K562 (cell line): ENCODE results near the gene PYGL. TPM values are rescaled to one million over a fixed set of nuclear protein-coding genes. Genes with fewer than 3 reads are reported as not detected.

Source experiments
- ATAC-seq: fragments of 200-7000 bp; cut with Tn5 transposase; 3 replicates; pipeline ENCODE4 v1.9.1; 2020; ENCODE audit warnings: moderate library complexity
- BruUV-seq: library from RNA; stranded (reverse); fragments of 400-500 nt; replicated peaks from 2 replicates; lab custom pipeline; 2021; lab: Mats Ljungman, UMichigan
- CTCF ChIA-PET: fragments of 300-600 bp; formaldehyde crosslinking; extraction: SDS; loops from one replicate; lab custom pipeline; 2021; ENCODE audit warnings: low intra/inter-chr PET ratio; lab: Yijun Ruan, JAX
- POLR2A ChIA-PET: fragments of 300-600, 350-650 bp; sonication (Branson Sonifier 250); formaldehyde crosslinking; extraction: SDS; loops from one replicate; lab custom pipeline; 2021; ENCODE audit warnings: antibody characterized with exemption, inconsistent platforms; lab: Yijun Ruan, JAX
- DNase-seq, 4 experiments: peaks; one replicate each; pipeline versions ENCODE4 v3.0.0 to v3.0.0-alpha.2; 2011 to 2018; ENCODE audit warnings: low spot score in 3 of 4, mixed read lengths in 3 of 4; ENCODE audit errors: extremely low read depth in 1 of 4
- FAIRE-seq: peaks from 2 replicates; lab custom pipeline; 2011; peaks lifted over from hg19 to GRCh38; lab: Jason Lieb, UNC
- H2AFZ ChIP-seq: 2 replicates; pipeline ENCODE4 v1.6.0; 2011; ENCODE audit warnings: low read depth, low read length, control low read depth, inconsistent platforms
- H3K27ac ChIP-seq: fragments of 200-600 bp; 3 replicates; pipeline ENCODE4 v1.8.0; 2011; ENCODE audit warnings: low read depth, mild to moderate bottlenecking, control low read depth, inconsistent platforms, low read length, moderate library complexity, mixed read lengths; ENCODE audit errors: extremely low read depth
- H3K27me3 ChIP-seq, 2 experiments: fragments of 300-600 bp in 1 of 2; 2 replicates in 1 of 2; 3 replicates in 1 of 2; pipeline versions ENCODE4 v1.6.0 to v1.8.0; 2011; ENCODE audit warnings: inconsistent platforms in 2 of 2, low read length in 2 of 2, mild to moderate bottlenecking in 1 of 2, mixed read lengths in 1 of 2, moderate library complexity in 1 of 2; ENCODE audit not compliant: control insufficient read depth in 2 of 2, insufficient read depth in 2 of 2
- H3K36me3 ChIP-seq: fragments of 300-600 bp; 3 replicates; pipeline ENCODE4 v1.8.0; 2011; ENCODE audit warnings: mild to moderate bottlenecking, low read length, inconsistent platforms; ENCODE audit not compliant: control insufficient read depth, insufficient read depth
- H3K4me1 ChIP-seq, 2 experiments: fragments of 200-600 bp in 1 of 2; replicated peaks in 1 of 2; 2 replicates in 1 of 2; 3 replicates in 1 of 2; pipeline versions ENCODE4 v1.5.1 to v1.8.0; 2011; ENCODE audit warnings: inconsistent platforms in 2 of 2, low read length in 2 of 2, mild to moderate bottlenecking in 1 of 2, mixed read lengths in 1 of 2, moderate library complexity in 1 of 2; ENCODE audit not compliant: control insufficient read depth in 2 of 2, insufficient read depth in 2 of 2
- H3K4me2 ChIP-seq: 2 replicates; pipeline ENCODE4 v1.6.1; 2011; ENCODE audit warnings: low read length, control low read depth, inconsistent platforms, mixed read lengths; ENCODE audit not compliant: insufficient read depth
- H3K4me3 ChIP-seq: fragments of 200-600 bp; sonication (generic), shearing (Covaris generic); 2 replicates; pipeline ENCODE4 v1.5.1; 2016; ENCODE audit warnings: control low read depth, inconsistent platforms
- H3K79me2 ChIP-seq: fragments of 200-600 bp; 3 replicates; pipeline ENCODE4 v1.8.0; 2011; ENCODE audit warnings: low read length, inconsistent platforms; ENCODE audit not compliant: control insufficient read depth, insufficient read depth
- H3K9ac ChIP-seq, 2 experiments: 2 replicates each; pipeline versions ENCODE4 v1.6.0 to v1.6.1; 2011; ENCODE audit warnings: low read depth in 2 of 2, low read length in 2 of 2, control low read depth in 1 of 2, inconsistent platforms in 1 of 2, mild to moderate bottlenecking in 1 of 2, mixed read lengths in 1 of 2; ENCODE audit not compliant: insufficient read depth in 1 of 2
- H3K9me1 ChIP-seq: one replicate; pipeline ENCODE4 v1.6.0; 2011; ENCODE audit warnings: inconsistent platforms, mild to moderate bottlenecking, low read length, moderate library complexity; ENCODE audit not compliant: control insufficient read depth, insufficient read depth
- H3K9me3 ChIP-seq: replicated peaks from 2 replicates; pipeline ENCODE4 v1.5.1; 2011; ENCODE audit warnings: low read depth, low read length, inconsistent platforms; ENCODE audit not compliant: control insufficient read depth, insufficient read depth
- H4K20me1 ChIP-seq: replicated peaks from 2 replicates; pipeline ENCODE4 v1.6.1; 2011; ENCODE audit warnings: low read length, inconsistent platforms, mixed read lengths; ENCODE audit not compliant: control insufficient read depth, insufficient read depth
- AFF4 ChIP-seq: sonication (generic); formaldehyde crosslinking; IDR thresholded peaks from 2 replicates; pipeline ENCODE4 v1.8.0; 2023; ENCODE audit warnings: mild to moderate bottlenecking, missing genetic modification reagents
- DDX20 ChIP-seq: fragments of 450-650 bp; IDR thresholded peaks from 2 replicates; pipeline ENCODE4 v1.6.1; 2016; ENCODE audit warnings: missing genetic modification characterization, low read depth, mild to moderate bottlenecking, missing compliant biosample characterization, moderate library complexity
- HNRNPH1 ChIP-seq: fragments of 200-400 bp; formaldehyde crosslinking; optimal IDR thresholded peaks from 2 replicates; pipeline ENCODE3; 2017; ENCODE audit warnings: low read depth, mild to moderate bottlenecking, low read length, moderate library complexity
- PCBP1 ChIP-seq: fragments of 200-400 bp; formaldehyde crosslinking; IDR thresholded peaks from 2 replicates; pipeline ENCODE4 v1.6.1; 2018; ENCODE audit warnings: mild to moderate bottlenecking, low read depth, low read length; ENCODE audit not compliant: poor library complexity, severe bottlenecking
- PML ChIP-seq: IDR thresholded peaks from 2 replicates; pipeline ENCODE4 v1.6.1; 2012; ENCODE audit warnings: low read length, inconsistent platforms
- PTBP1 ChIP-seq: fragments of 200-400 bp; formaldehyde crosslinking; IDR thresholded peaks from 2 replicates; pipeline ENCODE4 v1.6.1; 2017; ENCODE audit warnings: low read depth, low read length
- RFX7 ChIP-seq: fragments of 250-450 bp; sonication (Bioruptor Pico); IDR thresholded peaks from 2 replicates; pipeline ENCODE4 v1.5.1; 2021; ENCODE audit warnings: mild to moderate bottlenecking
- SMAD1 ChIP-seq: fragments of 150-350 bp; IDR thresholded peaks from 2 replicates; pipeline ENCODE4 v1.6.1; 2014; ENCODE audit warnings: low read length, low read depth; ENCODE audit not compliant: partially characterized antibody
- ZEB2 ChIP-seq: fragments of 450-650 bp; IDR thresholded peaks from 2 replicates; pipeline ENCODE4 v1.6.1; 2016
- ZNF140 ChIP-seq: fragments of 250-450 bp; sonication (Bioruptor Pico); IDR thresholded peaks from 2 replicates; pipeline ENCODE4 v1.8.0; 2021; ENCODE audit warnings: moderate library complexity, mild to moderate bottlenecking, inconsistent platforms
- ZNF143 ChIP-seq: sonication (generic); formaldehyde crosslinking; IDR thresholded peaks from 2 replicates; pipeline ENCODE4 v1.9.0; 2022; ENCODE audit warnings: mild to moderate bottlenecking, missing genetic modification reagents
- ZSCAN29 ChIP-seq: fragments of 450-650 bp; IDR thresholded peaks from 2 replicates; pipeline ENCODE4 v1.6.1; 2017
- WGBS: fragments of 100-300 bp; shearing (Covaris generic); methylation state at CpG from one replicate; pipeline ENCODE4 v1.1.6; 2016; ENCODE audit warnings: low coverage, mixed read lengths; ENCODE audit not compliant: insufficient coverage; ENCODE audit errors: missing lambda C conversion rate; 5-methylcytosine and 5-hydroxymethylcytosine counted together
- in situ Hi-C: fragments of 300-500 bp; cut with MboI; formaldehyde crosslinking; loops from 4 replicates; pipeline ENCODE4 v1.15.0; 2018; ENCODE audit warnings: inconsistent platforms, mixed read lengths
- intact Hi-C: fragments of 100-400 bp; cut with micrococcal nuclease; formaldehyde crosslinking; loops from 2 replicates; pipeline ENCODE4 v1.14.2; 2022
- polyA plus RNA-seq, 8 experiments: library from polyadenylated mRNA; depleted of rRNA in 4 of 8; stranded (reverse) in 5 of 8; unstranded in 3 of 8; fragments of >200 nt; fragmentation: Nextera tagmentation in 2 of 8; fragmentation: Illumina TruSeq in 1 of 8; extraction: Ambion mirVana in 2 of 8; extraction: Trizol in 1 of 8; gene quantifications; 2 replicates each; pipeline versions ENCODE4 v1.2.1 to v1.2.3, GENCODE V29; 2011 to 2014; ENCODE audit warnings: inconsistent platforms in 1 of 8, missing spikeins in 1 of 8
- total RNA-seq, 7 experiments: library from RNA; depleted of rRNA in 6 of 7; stranded (reverse); fragments of >200 nt in 6 of 7; fragmentation: Illumina TruSeq in 2 of 7; extraction: Trizol in 2 of 7; gene quantifications; 2 replicates each; pipeline versions ENCODE4 v1.2.1 to v1.2.3, GENCODE V29; 2011 to 2021; ENCODE audit warnings: low replicate concordance in 1 of 7
- TF ChIP-seq, protein P1 (sequence below), 2 experiments: fragments of 450-650 bp; conservative IDR thresholded peaks; 2 replicates each; pipeline ENCODE4 v1.6.1; 2017; ENCODE audit warnings: mild to moderate bottlenecking in 2 of 2, moderate library complexity in 2 of 2
- TF ChIP-seq, protein P2 (sequence below): fragments of 250-450 bp; sonication (Bioruptor Pico); IDR thresholded peaks from 2 replicates; pipeline ENCODE4 v1.9.0; 2021; ENCODE audit warnings: mild to moderate bottlenecking, inconsistent platforms

Gene PYGL
- total and polyA plus RNA-seq, 9 of the 15 experiments (the other 6 are each of a cell fraction or from before 2014, with no cell fraction given) = 3.5 to 17.9 (median 13.1) TPM

- TF ChIP-seq RFX7 (CRISPR knock-in tag) (no peak), PML (no peak), ZEB2 (no peak), ZNF143 (no peak), ZSCAN29 (no peak), HNRNPH1 (no peak), SMAD1 (no peak)
- TF ChIP-seq, protein P1, sequence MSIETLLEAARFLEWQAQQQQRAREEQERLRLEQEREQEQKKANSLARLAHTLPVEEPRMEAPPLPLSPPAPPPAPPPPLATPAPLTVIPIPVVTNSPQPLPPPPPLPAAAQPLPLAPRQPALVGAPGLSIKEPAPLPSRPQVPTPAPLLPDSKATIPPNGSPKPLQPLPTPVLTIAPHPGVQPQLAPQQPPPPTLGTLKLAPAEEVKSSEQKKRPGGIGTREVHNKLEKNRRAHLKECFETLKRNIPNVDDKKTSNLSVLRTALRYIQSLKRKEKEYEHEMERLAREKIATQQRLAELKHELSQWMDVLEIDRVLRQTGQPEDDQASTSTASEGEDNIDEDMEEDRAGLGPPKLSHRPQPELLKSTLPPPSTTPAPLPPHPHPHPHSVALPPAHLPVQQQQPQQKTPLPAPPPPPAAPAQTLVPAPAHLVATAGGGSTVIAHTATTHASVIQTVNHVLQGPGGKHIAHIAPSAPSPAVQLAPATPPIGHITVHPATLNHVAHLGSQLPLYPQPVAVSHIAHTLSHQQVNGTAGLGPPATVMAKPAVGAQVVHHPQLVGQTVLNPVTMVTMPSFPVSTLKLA (conservative IDR thresholded peaks at IDR 0.05) = no peak
- TF ChIP-seq, all 486 proteins: peak for 0
Observed at GRCh38 chr14:50871228-50871627, 73.1 kb downstream of the PYGL start (continued).

DNA sequence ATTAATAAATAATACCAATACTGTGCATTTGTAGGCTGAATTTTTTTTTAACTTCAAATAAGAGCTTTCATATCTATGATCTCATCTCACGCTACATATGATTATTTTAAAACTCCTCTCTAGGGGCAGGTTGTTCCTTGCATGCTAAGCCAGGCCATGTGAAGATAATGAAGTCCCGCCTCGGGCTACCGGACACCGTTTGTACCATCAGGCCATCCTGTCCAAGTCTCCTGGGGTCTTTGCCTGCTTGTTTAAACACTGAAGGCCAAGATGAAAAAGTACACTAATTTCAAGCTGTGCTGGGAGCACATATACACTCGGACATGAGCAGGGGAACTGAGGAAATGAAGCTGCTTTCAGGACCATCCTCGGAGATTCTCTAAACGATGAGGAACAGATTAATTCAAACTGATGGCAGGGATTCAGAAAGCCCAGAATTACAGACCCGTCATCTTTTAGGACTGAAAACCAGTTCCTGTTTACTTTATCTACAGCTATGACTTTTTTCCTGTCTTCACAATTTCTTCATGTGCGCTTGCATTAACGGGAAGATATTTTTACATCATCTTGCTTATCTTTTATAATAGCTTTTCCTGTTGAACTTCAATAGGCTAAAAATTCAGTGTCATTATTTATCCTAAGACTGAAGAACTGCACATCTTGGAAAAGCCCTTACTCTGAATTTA is 78.7 kb downstream of the PYGL start:
- H2AFZ ChIP-seq = no peak overlapping the region
- WGBS = 0% methylated on average over 8 of the region's 11 CpGs
- no peak for ATAC-seq
- CTCF ChIA-PET = no interaction called here
- no peak overlapping the region for H3K9ac ChIP-seq
- H3K9me1 ChIP-seq = no peaks in the 10 kb centered on the region
- no peak overlapping the region for H3K4me2 ChIP-seq
- no peak for FAIRE-seq
- H3K27me3 ChIP-seq = peaks cover 7 to 10% of the 10 kb centered on the region in 2 experiments; a peak in 2 of 5 replicates
- no peak for DNase-seq
- no peak overlapping the region for H3K4me3 ChIP-seq
- no peaks in the 10 kb centered on the region for H4K20me1 ChIP-seq
- no peak overlapping the region for H3K27ac ChIP-seq
- intact Hi-C loops = loop anchor here (10.0 kb wide), 1 partner anchor 261 kb away; no protein-coding TSS in a partner anchor
- no peaks in the 10 kb centered on the region for H3K9me3 ChIP-seq
- in situ Hi-C loops = no loop called here
- BruUV-seq = no TSS peak
- H3K4me1 ChIP-seq = no peaks in the 10 kb centered on the region
- H3K79me2 ChIP-seq = no peaks in the 10 kb centered on the region
- H3K36me3 ChIP-seq = no peaks in the 10 kb centered on the region
- POLR2A ChIA-PET = interaction anchor here (0.6 to 1.1 kb wide), 2 partner anchors 9 to 51 kb away, joined by 3 read pairs; no protein-coding TSS in a partner anchor
- TF ChIP-seq DDX20 (tag) (no peak), PCBP1 (no peak), AFF4 (CRISPR knock-in tag) (no peak), PTBP1 (no peak), ZNF140 (no peak)
- TF ChIP-seq, protein P2, sequence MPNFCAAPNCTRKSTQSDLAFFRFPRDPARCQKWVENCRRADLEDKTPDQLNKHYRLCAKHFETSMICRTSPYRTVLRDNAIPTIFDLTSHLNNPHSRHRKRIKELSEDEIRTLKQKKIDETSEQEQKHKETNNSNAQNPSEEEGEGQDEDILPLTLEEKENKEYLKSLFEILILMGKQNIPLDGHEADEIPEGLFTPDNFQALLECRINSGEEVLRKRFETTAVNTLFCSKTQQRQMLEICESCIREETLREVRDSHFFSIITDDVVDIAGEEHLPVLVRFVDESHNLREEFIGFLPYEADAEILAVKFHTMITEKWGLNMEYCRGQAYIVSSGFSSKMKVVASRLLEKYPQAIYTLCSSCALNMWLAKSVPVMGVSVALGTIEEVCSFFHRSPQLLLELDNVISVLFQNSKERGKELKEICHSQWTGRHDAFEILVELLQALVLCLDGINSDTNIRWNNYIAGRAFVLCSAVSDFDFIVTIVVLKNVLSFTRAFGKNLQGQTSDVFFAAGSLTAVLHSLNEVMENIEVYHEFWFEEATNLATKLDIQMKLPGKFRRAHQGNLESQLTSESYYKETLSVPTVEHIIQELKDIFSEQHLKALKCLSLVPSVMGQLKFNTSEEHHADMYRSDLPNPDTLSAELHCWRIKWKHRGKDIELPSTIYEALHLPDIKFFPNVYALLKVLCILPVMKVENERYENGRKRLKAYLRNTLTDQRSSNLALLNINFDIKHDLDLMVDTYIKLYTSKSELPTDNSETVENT (CRISPR knock-in tag) = no peak
